Neural cell (in vitro differentiated cells): ENCODE measurements around the gene CEP128.

ENCODE experiments used
- CTCF ChIP-seq: fragments of 450-650 bp; IDR thresholded peaks from 2 replicates; pipeline ENCODE4 v1.5.1; 2014; ENCODE audit warnings: antibody characterized with exemption, mild to moderate bottlenecking, moderate library complexity; ENCODE audit not compliant: poor library complexity, severe bottlenecking
- EP300 ChIP-seq: fragments of 450-650 bp; conservative IDR thresholded peaks from 2 replicates; pipeline ENCODE4 v1.6.1; 2014; ENCODE audit warnings: antibody characterized with exemption, mild to moderate bottlenecking, moderate library complexity; ENCODE audit not compliant: poor library complexity, severe bottlenecking
- EZH2 ChIP-seq: fragments of 200-600, 300-800 bp; shearing (Covaris generic), sonication (generic); IDR thresholded peaks from 2 replicates; pipeline ENCODE4 v1.6.1; 2014; ENCODE audit warnings: antibody characterized with exemption, low read length, borderline replicate concordance, mild to moderate bottlenecking; ENCODE audit not compliant: insufficient read depth, poor library complexity, severe bottlenecking
- MXI1 ChIP-seq: fragments of 450-650 bp; conservative IDR thresholded peaks from 2 replicates; pipeline ENCODE4 v1.6.1; 2014; ENCODE audit warnings: antibody characterized with exemption, mild to moderate bottlenecking; ENCODE audit not compliant: poor library complexity, severe bottlenecking
- POLR2AphosphoS5 ChIP-seq: IDR thresholded peaks from 2 replicates; pipeline ENCODE4 v1.6.1; 2012
- SMC3 ChIP-seq: fragments of 450-650 bp; conservative IDR thresholded peaks from 2 replicates; pipeline ENCODE4 v1.6.1; 2014; ENCODE audit warnings: antibody characterized with exemption, mild to moderate bottlenecking, moderate library complexity; ENCODE audit not compliant: poor library complexity
- TAF1 ChIP-seq: IDR thresholded peaks from 2 replicates; pipeline ENCODE4 v1.6.1; 2012; ENCODE audit warnings: low read depth
- TF ChIP-seq, protein P1 (sequence below): IDR thresholded peaks from 2 replicates; pipeline ENCODE4 v1.6.1; 2012; ENCODE audit warnings: borderline replicate concordance

GRCh38 chr14:80751285-80751684 lies 190.3 kb downstream of the CEP128 start:
- no peak for TF ChIP-seq SMC3
- TF ChIP-seq POLR2AphosphoS5 = no peak
- no peak for TF ChIP-seq CTCF
- no peak for TF ChIP-seq EP300
- TF ChIP-seq TAF1 = no peak
- TF ChIP-seq EZH2 = no peak
- TF ChIP-seq, protein P1, sequence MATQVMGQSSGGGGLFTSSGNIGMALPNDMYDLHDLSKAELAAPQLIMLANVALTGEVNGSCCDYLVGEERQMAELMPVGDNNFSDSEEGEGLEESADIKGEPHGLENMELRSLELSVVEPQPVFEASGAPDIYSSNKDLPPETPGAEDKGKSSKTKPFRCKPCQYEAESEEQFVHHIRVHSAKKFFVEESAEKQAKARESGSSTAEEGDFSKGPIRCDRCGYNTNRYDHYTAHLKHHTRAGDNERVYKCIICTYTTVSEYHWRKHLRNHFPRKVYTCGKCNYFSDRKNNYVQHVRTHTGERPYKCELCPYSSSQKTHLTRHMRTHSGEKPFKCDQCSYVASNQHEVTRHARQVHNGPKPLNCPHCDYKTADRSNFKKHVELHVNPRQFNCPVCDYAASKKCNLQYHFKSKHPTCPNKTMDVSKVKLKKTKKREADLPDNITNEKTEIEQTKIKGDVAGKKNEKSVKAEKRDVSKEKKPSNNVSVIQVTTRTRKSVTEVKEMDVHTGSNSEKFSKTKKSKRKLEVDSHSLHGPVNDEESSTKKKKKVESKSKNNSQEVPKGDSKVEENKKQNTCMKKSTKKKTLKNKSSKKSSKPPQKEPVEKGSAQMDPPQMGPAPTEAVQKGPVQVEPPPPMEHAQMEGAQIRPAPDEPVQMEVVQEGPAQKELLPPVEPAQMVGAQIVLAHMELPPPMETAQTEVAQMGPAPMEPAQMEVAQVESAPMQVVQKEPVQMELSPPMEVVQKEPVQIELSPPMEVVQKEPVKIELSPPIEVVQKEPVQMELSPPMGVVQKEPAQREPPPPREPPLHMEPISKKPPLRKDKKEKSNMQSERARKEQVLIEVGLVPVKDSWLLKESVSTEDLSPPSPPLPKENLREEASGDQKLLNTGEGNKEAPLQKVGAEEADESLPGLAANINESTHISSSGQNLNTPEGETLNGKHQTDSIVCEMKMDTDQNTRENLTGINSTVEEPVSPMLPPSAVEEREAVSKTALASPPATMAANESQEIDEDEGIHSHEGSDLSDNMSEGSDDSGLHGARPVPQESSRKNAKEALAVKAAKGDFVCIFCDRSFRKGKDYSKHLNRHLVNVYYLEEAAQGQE = no peak
- no peak for TF ChIP-seq MXI1
